ENCODE measurements around the gene STK32B. TPM values are rescaled to one million over a fixed set of nuclear protein-coding genes. Genes with fewer than 3 reads are reported as not detected.
"Not testable (repeated sequence)": the region's sequence is repeated elsewhere in the genome, so short reads cannot be mapped to it uniquely, and the experiment has no call there.

Gene STK32B
- total RNA-seq, 2 experiments from 2014 or later = not detected

DNA sequence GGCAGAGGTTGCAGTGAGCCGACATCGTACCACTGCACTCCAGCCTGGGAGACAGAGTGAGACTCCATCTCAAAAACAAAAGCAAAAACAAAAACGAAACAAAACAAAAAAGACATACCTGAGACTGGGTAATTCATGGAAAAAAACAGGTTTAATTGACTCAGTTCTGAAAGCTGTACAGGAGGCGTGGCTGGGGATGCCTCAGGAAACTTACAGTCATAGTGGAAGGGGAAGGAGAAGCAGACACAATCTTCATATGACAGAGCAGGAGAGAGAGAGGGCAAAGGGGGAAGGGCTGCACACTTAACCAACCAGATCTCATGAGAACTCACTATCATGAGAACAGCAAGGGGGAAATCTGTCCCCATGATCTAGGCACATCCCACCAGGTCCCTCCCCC is 229.5 kb downstream of the STK32B start:
- no peak overlapping the region for H3K4me3 Mint-ChIP-seq
- DNase-seq (peak; percentile 29), ATAC-seq (peak; percentile 34)
- POLR2A ChIA-PET = no interaction called here
- CTCF ChIA-PET = no interaction called here
- TF ChIP-seq, protein P1, sequence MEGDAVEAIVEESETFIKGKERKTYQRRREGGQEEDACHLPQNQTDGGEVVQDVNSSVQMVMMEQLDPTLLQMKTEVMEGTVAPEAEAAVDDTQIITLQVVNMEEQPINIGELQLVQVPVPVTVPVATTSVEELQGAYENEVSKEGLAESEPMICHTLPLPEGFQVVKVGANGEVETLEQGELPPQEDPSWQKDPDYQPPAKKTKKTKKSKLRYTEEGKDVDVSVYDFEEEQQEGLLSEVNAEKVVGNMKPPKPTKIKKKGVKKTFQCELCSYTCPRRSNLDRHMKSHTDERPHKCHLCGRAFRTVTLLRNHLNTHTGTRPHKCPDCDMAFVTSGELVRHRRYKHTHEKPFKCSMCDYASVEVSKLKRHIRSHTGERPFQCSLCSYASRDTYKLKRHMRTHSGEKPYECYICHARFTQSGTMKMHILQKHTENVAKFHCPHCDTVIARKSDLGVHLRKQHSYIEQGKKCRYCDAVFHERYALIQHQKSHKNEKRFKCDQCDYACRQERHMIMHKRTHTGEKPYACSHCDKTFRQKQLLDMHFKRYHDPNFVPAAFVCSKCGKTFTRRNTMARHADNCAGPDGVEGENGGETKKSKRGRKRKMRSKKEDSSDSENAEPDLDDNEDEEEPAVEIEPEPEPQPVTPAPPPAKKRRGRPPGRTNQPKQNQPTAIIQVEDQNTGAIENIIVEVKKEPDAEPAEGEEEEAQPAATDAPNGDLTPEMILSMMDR (IDR thresholded peaks at IDR 0.05) = no peak
- no peaks in the 10 kb centered on the region for H3K9me3 Mint-ChIP-seq
- no peaks in the 10 kb centered on the region for H3K27me3 Mint-ChIP-seq
- no peak overlapping the region for H3K27ac Mint-ChIP-seq
- H3K36me3 Mint-ChIP-seq (ENCODE audit: low read depth) = no peaks in the 10 kb centered on the region
- H3K4me1 Mint-ChIP-seq (ENCODE audit: low read depth) = no peaks in the 10 kb centered on the region
- intact Hi-C loops (cut with micrococcal nuclease) = no loop called here

- Mint-ChIP-seq H3K36me3 (ENCODE audit: low read depth) (no peaks in the 10 kb centered on the region), H3K27me3 (no peaks in the 10 kb centered on the region), H3K27ac (no peak overlapping the region), H3K4me1 (ENCODE audit: low read depth) (no peaks in the 10 kb centered on the region), H3K9me3 (peaks cover 1% of the 10 kb centered on the region), H3K4me3 (no peak overlapping the region)
- POLR2A ChIA-PET = no interaction called here
- DNase-seq (no peak), ATAC-seq (no peak)
- CTCF ChIA-PET = no interaction called here
- intact Hi-C loops (cut with micrococcal nuclease) = no loop called here
- TF ChIP-seq, protein P1 (IDR thresholded peaks at IDR 0.05) = no peak
Measured at GRCh38 chr4:5283837-5284236, 232.6 kb downstream of the STK32B start.

GRCh38 chr4:5284517-5284916 is 233.2 kb downstream of the STK32B start:
- TF ChIP-seq, protein P1 (IDR thresholded peaks at IDR 0.05) = no peak
- DNase-seq (no peak), ATAC-seq (no peak)
- Mint-ChIP-seq H3K27ac (no peak overlapping the region), H3K4me3 (no peak overlapping the region), H3K36me3 (ENCODE audit: low read depth) (no peaks in the 10 kb centered on the region), H3K9me3 (peaks cover 1% of the 10 kb centered on the region), H3K4me1 (ENCODE audit: low read depth) (no peaks in the 10 kb centered on the region), H3K27me3 (no peaks in the 10 kb centered on the region)
- CTCF ChIA-PET = no interaction called here
- intact Hi-C loops (cut with micrococcal nuclease) = no loop called here
- POLR2A ChIA-PET = no interaction called here

- intact Hi-C loops (cut with micrococcal nuclease) = no loop called here
- Mint-ChIP-seq H3K4me3 (no peak overlapping the region), H3K9me3 (peaks cover 2% of the 10 kb centered on the region), H3K36me3 (ENCODE audit: low read depth) (no peaks in the 10 kb centered on the region), H3K27ac (no peak overlapping the region), H3K27me3 (no peaks in the 10 kb centered on the region), H3K4me1 (ENCODE audit: low read depth) (no peaks in the 10 kb centered on the region)
- TF ChIP-seq, protein P1 (IDR thresholded peaks at IDR 0.05) = no peak
- no peak for DNase-seq
- no peak for ATAC-seq
- POLR2A ChIA-PET = interaction anchor here (0.6 kb wide), 1 partner anchor 555 kb away, joined by 3 read pairs; no protein-coding TSS in a partner anchor
- CTCF ChIA-PET = no interaction called here
Measured at GRCh38 chr4:5292101-5292500, 240.8 kb downstream of the STK32B start.

DNA sequence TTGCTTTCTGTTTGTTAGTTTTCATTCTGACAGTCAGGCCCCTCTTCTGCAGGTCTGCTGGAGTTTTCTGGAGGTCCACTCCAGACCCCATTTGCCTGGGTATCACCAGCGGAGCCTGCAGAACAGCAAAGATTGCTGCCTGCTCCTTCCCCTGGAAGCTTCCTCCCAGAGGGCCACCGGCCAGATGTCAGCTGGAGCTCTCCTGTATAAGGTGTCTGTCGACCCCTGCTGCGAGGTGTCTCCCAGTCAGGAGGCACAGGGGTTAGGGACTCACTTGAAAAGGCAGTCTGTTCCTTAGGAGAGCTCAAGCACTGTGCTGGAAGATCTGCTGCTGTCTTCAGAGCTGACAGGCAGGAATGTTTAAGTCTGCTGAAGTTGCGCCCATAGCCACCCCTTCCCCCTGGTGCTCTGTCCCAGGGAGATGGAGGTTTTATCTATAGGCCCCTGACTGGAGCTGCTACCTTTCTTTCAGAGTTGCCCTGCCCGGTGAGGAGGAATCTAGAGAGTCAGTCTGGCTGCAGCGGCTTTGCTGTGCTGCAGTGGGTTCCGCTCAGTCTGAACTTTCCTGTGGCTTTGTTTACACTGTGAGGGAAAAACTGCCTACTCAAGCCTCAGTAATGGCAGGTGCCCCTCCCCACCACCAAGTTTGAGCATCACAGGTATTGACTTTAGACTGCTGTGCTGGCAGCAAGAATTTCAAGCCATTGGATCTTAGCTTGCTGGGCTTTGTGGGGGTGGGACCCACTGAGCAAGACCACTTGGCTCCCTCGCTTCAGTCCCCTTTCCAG is 246.9 kb downstream of the STK32B start:
- POLR2A ChIA-PET; ATAC-seq; H3K36me3 Mint-ChIP-seq (ENCODE audit: low read depth); intact Hi-C loops (cut with micrococcal nuclease); H3K4me3 Mint-ChIP-seq; H3K9me3 Mint-ChIP-seq; H3K27me3 Mint-ChIP-seq; CTCF ChIA-PET; DNase-seq; H3K27ac Mint-ChIP-seq; H3K4me1 Mint-ChIP-seq (ENCODE audit: low read depth): not testable (repeated sequence)

All from activated CD8-positive, alpha-beta T cell treated with anti-CD3 and anti-CD28 coated beads for 36 hours (primary cell).